ENCODE measurements around the gene CHRD. TPM values are rescaled to one million over a fixed set of nuclear protein-coding genes. Genes with fewer than 3 reads are reported as not detected.
"Not testable (repeated sequence)": the region's sequence is repeated elsewhere in the genome, so short reads cannot be mapped to it uniquely, and the experiment has no call there.

The CHRD gene
- total RNA-seq, result under 0.01 TPM

GRCh38 chr3:184379358-184380184 is at the start of gene CHRD:
CHRD (plus strand) TSS chr3:184380054; CDS start chr3:184380319, 265 bp downstream.
- no peak for DNase-seq (ENCODE audit: low read depth in 2 of 3, low spot score in 2 of 3)

- no peak for DNase-seq (ENCODE audit: low read depth in 2 of 3, low spot score in 2 of 3)
Observed at GRCh38 chr3:184332370-184333090, 47.3 kb upstream of the CHRD start.

- DNase-seq (ENCODE audit: low read depth in 2 of 3, low spot score in 2 of 3), result no peak
Observed at GRCh38 chr3:184333190-184333589, 46.7 kb upstream of the CHRD start.

GRCh38 chr3:184333700-184334099 is 46.2 kb upstream of the CHRD start:
- no peak for DNase-seq (ENCODE audit: low read depth in 2 of 3, low spot score in 2 of 3)

GRCh38 chr3:184334470-184335158 is 45.2 kb upstream of the CHRD start:
- DNase-seq (ENCODE audit: low read depth in 2 of 3, low spot score in 2 of 3), result peak in 2 of 3 donors; percentile 33 to 52

- no peak for DNase-seq (ENCODE audit: low read depth in 2 of 3, low spot score in 2 of 3)
Observed at GRCh38 chr3:184335291-184335660, 44.6 kb upstream of the CHRD start.

- DNase-seq (ENCODE audit: low read depth in 2 of 3, low spot score in 2 of 3), result peak; percentile 76 to 88 (median 79)
Observed at GRCh38 chr3:184335661-184336546, 44.0 kb upstream of the CHRD start.

- DNase-seq (ENCODE audit: low read depth in 2 of 3, low spot score in 2 of 3), result no peak
Observed at GRCh38 chr3:184336547-184337398, 43.1 kb upstream of the CHRD start.

GRCh38 chr3:184337399-184337714 is 42.5 kb upstream of the CHRD start, which contains the start of gene FAM131A:
FAM131A (plus strand) TSS chr3:184337600; CDS start chr3:184337631, 31 bp downstream.
- DNase-seq (ENCODE audit: low read depth in 2 of 3, low spot score in 2 of 3), result no peak

- DNase-seq (ENCODE audit: low read depth in 2 of 3, low spot score in 2 of 3), result no peak
Observed at GRCh38 chr3:184337981-184338380, 41.9 kb upstream of the CHRD start.

GRCh38 chr3:184338511-184338945 is 41.3 kb upstream of the CHRD start:
- DNase-seq (ENCODE audit: low read depth in 2 of 3, low spot score in 2 of 3), result no peak

- no peak for DNase-seq (ENCODE audit: low read depth in 2 of 3, low spot score in 2 of 3)
Observed at GRCh38 chr3:184339001-184339400, 40.9 kb upstream of the CHRD start.

- not testable (repeated sequence) for DNase-seq (ENCODE audit: low read depth in 2 of 3, low spot score in 2 of 3)
Observed at GRCh38 chr3:184339451-184340135, 40.3 kb upstream of the CHRD start.

- no peak for DNase-seq (ENCODE audit: low read depth in 2 of 3, low spot score in 2 of 3)
Observed at GRCh38 chr3:184341925-184342324, 37.9 kb upstream of the CHRD start.

- DNase-seq (ENCODE audit: low read depth in 2 of 3, low spot score in 2 of 3), result no peak
Observed at GRCh38 chr3:184343200-184343876, 36.5 kb upstream of the CHRD start.

GRCh38 chr3:184344579-184345316 is 35.1 kb upstream of the CHRD start:
- no peak for DNase-seq (ENCODE audit: low read depth in 2 of 3, low spot score in 2 of 3)

GRCh38 chr3:184345317-184346144 is 34.3 kb upstream of the CHRD start:
- DNase-seq (ENCODE audit: low read depth in 2 of 3, low spot score in 2 of 3), result peak in 2 of 3 donors; percentile 40 to 54
